Body of pancreas (tissue), 4 donors: ENCODE results near the gene TOMM7. TPM values are rescaled to one million over a fixed set of nuclear protein-coding genes. Genes with fewer than 3 reads are reported as not detected.
"Not testable (repeated sequence)": the region's sequence is repeated elsewhere in the genome, so short reads cannot be mapped to it uniquely, and the experiment has no call there.

Experiments
- ATAC-seq: fragments of 150-250 bp; one replicate; pipeline ENCODE4 v1.9.1; 2016
- DNase-seq, 4 donors: peaks; one replicate each; pipeline ENCODE4 v3.0.0-alpha.2; 2019
- H3K27ac ChIP-seq, 4 donors: fragments of 200-600 bp; sonication (generic); 1 replicate in 3 of 4; 2 replicates in 1 of 4; pipeline versions ENCODE4 v1.5.1 to v1.6.1; 2016 to 2019; ENCODE audit warnings: mild to moderate bottlenecking in 1 of 4, mixed read lengths in 1 of 4, moderate library complexity in 1 of 4
- H3K27me3 ChIP-seq, 2 donors: fragments of 200-600 bp; sonication (generic); one replicate each; pipeline ENCODE4 v1.6.0; 2016; ENCODE audit warnings: mild to moderate bottlenecking in 1 of 2
- H3K36me3 ChIP-seq, 2 donors: fragments of 200-600 bp; sonication (generic); replicated peaks in 1 of 2; 2 replicates each; pipeline ENCODE4 v1.5.1; 2016; ENCODE audit warnings: low read depth in 2 of 2; ENCODE audit not compliant: insufficient read depth in 1 of 2
- H3K4me1 ChIP-seq: fragments of 200-600 bp; sonication (generic); one replicate; pipeline ENCODE4 v1.6.0; 2016
- H3K4me3 ChIP-seq, 2 donors: fragments of 200-600 bp; sonication (generic); 1 replicate in 1 of 2; 2 replicates in 1 of 2; pipeline ENCODE4 v1.5.1; 2016 to 2019
- H3K9me3 ChIP-seq, 3 donors: fragments of 200-600 bp; sonication (generic); 1 replicate in 2 of 3; 2 replicates in 1 of 3; pipeline ENCODE4 v1.5.1; 2016
- CTCF ChIP-seq, 7 experiments: fragments of 450-650 bp in 4 of 7; fragments of 200-600 bp in 3 of 7; sonication (generic) in 3 of 7; IDR thresholded peaks; one replicate each; pipeline ENCODE4 v1.5.1; 2016 to 2019; ENCODE audit warnings: antibody characterized with exemption in 7 of 7
- POLR2A ChIP-seq, 3 donors: fragments of 450-650 bp; IDR thresholded peaks; one replicate each; pipeline ENCODE4 v1.6.1; 2016; ENCODE audit warnings: antibody characterized with exemption in 3 of 3, mild to moderate bottlenecking in 2 of 3
- WGBS, 2 donors: methylation state at CpG; one replicate each; pipeline ENCODE4 v1.1.5; 2017; 5-methylcytosine and 5-hydroxymethylcytosine counted together
- intact Hi-C: fragments of 100-400 bp; cut with DNase I; formaldehyde crosslinking; loops from one replicate; pipeline ENCODE4 v1.15.1; 2023
- total RNA-seq, 2 donors: library from RNA; depleted of rRNA; stranded (reverse); fragments of >200 nt; gene quantifications; one replicate each; pipeline ENCODE4 v1.1.0, GENCODE V29; 2016

TOMM7 gene
- total RNA-seq, 2 donors from 2014 or later = 77.8 to 103 TPM

DNA sequence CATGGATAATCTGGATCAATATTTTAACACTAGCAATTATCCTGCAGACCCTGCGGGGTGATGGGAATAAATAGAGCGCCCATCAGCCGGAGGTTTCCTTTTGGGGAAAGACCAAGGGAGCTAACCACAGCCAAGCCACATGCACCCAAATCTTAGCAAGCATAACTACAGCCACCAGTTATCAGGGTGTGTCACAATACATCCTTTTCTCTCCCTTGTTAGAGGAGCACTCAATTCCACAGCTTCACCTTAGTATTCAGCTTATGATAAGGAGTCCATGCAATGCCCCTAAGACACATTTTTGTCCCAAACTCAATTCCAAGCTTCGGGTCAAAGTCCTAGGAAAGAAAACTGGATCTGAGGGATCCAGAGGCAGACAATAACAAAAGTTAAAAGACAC lies 15.9 kb downstream of the TOMM7 start:
- intact Hi-C loops = no loop called here
- peaks cover 19% of the 10 kb centered on the region for H3K4me1 ChIP-seq
- H3K9me3 ChIP-seq = no peaks in the 10 kb centered on the region
- DNase-seq (no peak), ATAC-seq (no peak)
- H3K27ac ChIP-seq = no peak overlapping the region
- H3K36me3 ChIP-seq = peaks cover 0 to under 1% of the 10 kb centered on the region in 2 donors
- no peak for TF ChIP-seq POLR2A (IDR thresholded peaks at IDR 0.05)
- TF ChIP-seq CTCF (IDR thresholded peaks at IDR 0.05) = no peak
- WGBS, 2 donors = 84 to 88% methylated on average over 4 of the region's 4 CpGs
- H3K27me3 ChIP-seq = no peaks in the 10 kb centered on the region
- H3K4me3 ChIP-seq = no peak overlapping the region

- WGBS, 2 donors = 72 to 88% methylated on average over 2 of the region's 2 CpGs
- ATAC-seq = no peak
- H3K4me1 ChIP-seq = peaks cover 10% of the 10 kb centered on the region
Observed at GRCh38 chr7:22805227-22805626, 17.4 kb downstream of the TOMM7 start.

DNA sequence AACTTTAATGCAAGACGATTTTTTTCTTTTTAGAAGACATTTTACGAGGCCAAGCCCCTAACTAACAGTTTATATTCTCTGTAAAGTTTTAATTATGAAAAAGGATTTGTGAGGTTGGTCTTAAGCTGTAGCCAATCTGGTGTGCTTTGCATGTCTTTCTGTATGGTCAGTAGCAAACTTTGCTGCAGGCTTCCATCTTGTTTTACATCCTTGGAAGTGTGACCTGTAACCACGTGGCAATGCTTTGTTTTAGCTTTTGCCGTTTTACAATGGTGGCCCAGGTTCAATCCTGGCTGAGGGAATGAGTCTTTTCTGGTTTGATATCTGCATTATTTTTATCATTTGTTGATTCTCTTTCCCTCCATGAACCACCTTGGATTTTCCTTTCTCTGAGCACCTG lies 19.8 kb downstream of the TOMM7 start:
- H3K27ac ChIP-seq, H3K36me3 ChIP-seq, H3K9me3 ChIP-seq, intact Hi-C loops, ATAC-seq, DNase-seq, H3K4me1 ChIP-seq, H3K27me3 ChIP-seq, H3K4me3 ChIP-seq: not testable (repeated sequence)
- 80 to 87% methylated on average over 4 of the region's 4 CpGs for WGBS, 2 donors

More at GRCh38 chr7:22805227-22805626, 17.4 kb downstream of the TOMM7 start:
- no peak overlapping the region for H3K4me3 ChIP-seq
- H3K27me3 ChIP-seq = no peaks in the 10 kb centered on the region
- no peaks in the 10 kb centered on the region for H3K9me3 ChIP-seq
- H3K27ac ChIP-seq = no peak overlapping the region
- DNase-seq = no peak
- TF ChIP-seq CTCF (IDR thresholded peaks at IDR 0.05) (no peak), POLR2A (IDR thresholded peaks at IDR 0.05) (no peak)
- intact Hi-C loops = no loop called here
- H3K36me3 ChIP-seq = no peaks in the 10 kb centered on the region

DNA sequence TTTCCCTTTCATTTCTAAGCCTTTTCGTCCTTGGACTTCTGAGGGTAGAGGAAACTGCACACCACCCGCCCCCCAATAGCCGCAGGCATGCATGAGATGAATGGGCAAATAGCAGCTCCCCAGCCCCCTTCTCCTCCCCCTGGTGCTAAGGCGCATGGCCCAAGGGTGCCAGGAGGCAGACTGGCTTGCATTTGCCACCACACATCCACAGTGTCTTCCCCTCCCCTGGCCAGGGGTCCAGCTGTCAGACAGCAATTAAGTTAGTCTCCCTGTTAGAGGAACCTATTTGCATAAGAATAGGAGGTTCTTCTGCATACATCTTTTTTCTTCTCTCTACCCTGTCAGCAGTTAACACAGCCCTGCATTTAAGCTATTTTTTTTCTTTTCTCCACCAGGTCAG lies 20.2 kb downstream of the TOMM7 start:
- intact Hi-C loops = no loop called here
- Histone ChIP-seq H3K4me1 (no peaks in the 10 kb centered on the region), H3K27ac (no peak overlapping the region), H3K9me3 (no peaks in the 10 kb centered on the region), H3K36me3 (no peaks in the 10 kb centered on the region), H3K4me3 (no peak overlapping the region), H3K27me3 (no peaks in the 10 kb centered on the region)
- WGBS, 2 donors = 94% methylated on average over 4 of the region's 4 CpGs
- TF ChIP-seq CTCF (IDR thresholded peaks at IDR 0.05) (no peak), POLR2A (IDR thresholded peaks at IDR 0.05) (no peak)
- no peak for DNase-seq
- no peak for ATAC-seq

GRCh38 chr7:22801912-22802311 lies 20.7 kb downstream of the TOMM7 start:
- Histone ChIP-seq H3K36me3 (no peaks in the 10 kb centered on the region), H3K9me3 (no peaks in the 10 kb centered on the region), H3K4me3 (no peak overlapping the region), H3K27ac (no peak overlapping the region), H3K4me1 (no peaks in the 10 kb centered on the region), H3K27me3 (no peaks in the 10 kb centered on the region)
- no peak for ATAC-seq
- no peak for DNase-seq
- WGBS, 2 donors = 84 to 91% methylated on average over 4 of the region's 4 CpGs
- intact Hi-C loops = no loop called here
- TF ChIP-seq POLR2A (IDR thresholded peaks at IDR 0.05) (no peak), CTCF (IDR thresholded peaks at IDR 0.05) (no peak)
